Left lung (tissue), 10 donors: ENCODE results near the gene CIAO3. TPM values are rescaled to one million over a fixed set of nuclear protein-coding genes. Genes with fewer than 3 reads are reported as not detected.

Experiments used
- ATAC-seq: fragments of 200-7000 bp; cut with Tn5 transposase; one replicate; pipeline ENCODE4 v1.9.1; 2020; ENCODE audit warnings: moderate library complexity
- DNase-seq, 4 donors: peaks; one replicate each; pipeline ENCODE4 v3.0.0-alpha.2; 2013 to 2020
- H3K27ac ChIP-seq, 2 donors: fragments of 200-600 bp; sonication (generic) in 1 of 2; one replicate each; pipeline versions ENCODE4 v1.5.0 to v1.8.0; 2020 to 2021
- H3K27me3 ChIP-seq, 2 donors: fragments of 200-600 bp; sonication (generic) in 1 of 2; one replicate each; pipeline versions ENCODE4 v1.5.0 to v1.8.0; 2020 to 2021
- H3K36me3 ChIP-seq, 2 donors: fragments of 200-600 bp; sonication (generic) in 1 of 2; one replicate each; pipeline versions ENCODE4 v1.5.0 to v1.8.0; 2020 to 2021
- H3K4me1 ChIP-seq, 2 donors: fragments of 200-600 bp; one replicate each; pipeline ENCODE4 v1.8.0; 2021
- H3K4me3 ChIP-seq, 2 donors: fragments of 200-600 bp; sonication (generic) in 1 of 2; one replicate each; pipeline versions ENCODE4 v1.5.0 to v1.8.0; 2020 to 2021; ENCODE audit warnings: mild to moderate bottlenecking in 1 of 2
- H3K9me3 ChIP-seq, 2 donors: fragments of 200-600 bp; sonication (generic) in 1 of 2; one replicate each; pipeline versions ENCODE4 v1.5.0 to v1.8.0; 2020 to 2021
- intact Hi-C, 2 donors: fragments of 100-400 bp; cut with DNase I; formaldehyde crosslinking; loops; one replicate each; pipeline versions ENCODE4 v1.11.2 to v1.14.2; 2022
- polyA plus RNA-seq, 6 donors: library from polyadenylated mRNA; unstranded; fragments of 120-200 nt; gene quantifications; one replicate each; pipeline ENCODE4 v1.2.1, GENCODE V29; 2013; ENCODE audit not compliant: insufficient read length in 6 of 6
- total RNA-seq, 2 donors: library from RNA; stranded (reverse); fragmentation: NEBNext Ultra II Directional; extraction: Animal tissue kit (Norgen Biotek cat#: 25700); gene quantifications; one replicate each; pipeline ENCODE4 v1.2.1, GENCODE V29; 2021
- TF ChIP-seq, protein P1 (sequence below), 2 donors: fragments of 200-600 bp; sonication (generic) in 1 of 2; IDR thresholded peaks; one replicate each; pipeline versions ENCODE4 v1.5.0 to v1.8.0; 2021; ENCODE audit warnings: antibody characterized with exemption in 2 of 2
- donor health status: DM: no; HTN: yes; CAD: no.
- donor health status: DM: no; HTN: no; CAD: no.

The CIAO3 gene
- total and polyA plus RNA-seq, 8 donors: 17.2 to 28.2 (median 21.2) TPM

- Histone ChIP-seq H3K4me3 (no peak overlapping the region), H3K36me3 (no peaks in the 10 kb centered on the region), H3K9me3 (no peaks in the 10 kb centered on the region), H3K4me1 (no peaks in the 10 kb centered on the region), H3K27ac (no peak overlapping the region), H3K27me3 (peaks cover 0 to 39% of the 10 kb centered on the region in 2 donors)
- DNase-seq: no peak
- TF ChIP-seq, protein P1, sequence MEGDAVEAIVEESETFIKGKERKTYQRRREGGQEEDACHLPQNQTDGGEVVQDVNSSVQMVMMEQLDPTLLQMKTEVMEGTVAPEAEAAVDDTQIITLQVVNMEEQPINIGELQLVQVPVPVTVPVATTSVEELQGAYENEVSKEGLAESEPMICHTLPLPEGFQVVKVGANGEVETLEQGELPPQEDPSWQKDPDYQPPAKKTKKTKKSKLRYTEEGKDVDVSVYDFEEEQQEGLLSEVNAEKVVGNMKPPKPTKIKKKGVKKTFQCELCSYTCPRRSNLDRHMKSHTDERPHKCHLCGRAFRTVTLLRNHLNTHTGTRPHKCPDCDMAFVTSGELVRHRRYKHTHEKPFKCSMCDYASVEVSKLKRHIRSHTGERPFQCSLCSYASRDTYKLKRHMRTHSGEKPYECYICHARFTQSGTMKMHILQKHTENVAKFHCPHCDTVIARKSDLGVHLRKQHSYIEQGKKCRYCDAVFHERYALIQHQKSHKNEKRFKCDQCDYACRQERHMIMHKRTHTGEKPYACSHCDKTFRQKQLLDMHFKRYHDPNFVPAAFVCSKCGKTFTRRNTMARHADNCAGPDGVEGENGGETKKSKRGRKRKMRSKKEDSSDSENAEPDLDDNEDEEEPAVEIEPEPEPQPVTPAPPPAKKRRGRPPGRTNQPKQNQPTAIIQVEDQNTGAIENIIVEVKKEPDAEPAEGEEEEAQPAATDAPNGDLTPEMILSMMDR (IDR thresholded peaks at IDR 0.05): no peak
- intact Hi-C loops: no loop called here
- no peak for ATAC-seq
Observed at GRCh38 chr16:764184-764750, 23.5 kb upstream of the CIAO3 start.

DNA sequence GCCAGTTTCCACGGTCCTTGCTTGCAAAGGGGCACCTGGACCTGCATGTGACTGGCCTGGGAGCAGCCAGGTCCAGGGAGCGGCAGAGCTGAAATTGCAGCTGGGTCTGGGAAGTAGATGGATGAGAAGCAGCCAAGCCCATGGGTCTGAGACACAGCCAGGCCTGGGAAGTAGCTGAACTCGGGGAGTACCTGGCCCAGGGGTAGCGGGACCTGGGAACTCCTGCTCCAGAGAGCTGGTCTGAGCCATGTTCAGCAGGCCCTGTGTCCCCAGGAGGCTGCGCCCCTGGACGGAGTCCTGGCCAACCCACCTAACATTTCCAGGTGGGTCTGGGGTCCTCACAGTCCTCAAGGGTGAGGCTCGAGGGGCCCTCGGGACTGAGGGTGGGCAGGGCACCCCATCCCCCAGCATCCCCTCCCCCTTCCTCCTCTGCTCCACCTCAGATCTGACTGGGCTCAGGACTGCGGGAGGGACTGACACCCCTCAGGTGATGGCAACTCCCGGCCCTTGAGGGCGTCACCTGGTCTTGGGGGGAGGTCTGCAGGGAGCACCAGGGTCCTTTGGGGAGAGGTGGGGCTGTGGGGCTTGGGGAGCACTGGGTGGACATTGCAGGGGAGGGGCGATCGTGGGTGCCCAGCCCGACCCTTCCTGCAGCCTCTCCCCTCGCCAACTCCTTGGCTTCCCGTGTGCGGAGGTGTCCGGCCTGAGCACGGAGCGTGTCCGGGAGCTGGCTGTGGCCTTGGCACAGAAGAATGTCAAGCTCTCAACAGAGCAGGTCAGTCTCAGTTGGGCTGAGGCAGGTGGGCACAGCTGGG, 22.8 kb upstream of the CIAO3 start:
- ATAC-seq (no peak), DNase-seq (no peak)
- Histone ChIP-seq H3K4me1 (no peaks in the 10 kb centered on the region), H3K4me3 (no peak overlapping the region), H3K36me3 (no peaks in the 10 kb centered on the region), H3K27me3 (peaks cover 0 to 38% of the 10 kb centered on the region in 2 donors), H3K9me3 (no peaks in the 10 kb centered on the region), H3K27ac (no peak overlapping the region)
- intact Hi-C loops: no loop called here
- TF ChIP-seq, protein P1 (IDR thresholded peaks at IDR 0.05): no peak

GRCh38 chr16:762595-763268, 21.9 kb upstream of the CIAO3 start:
- ATAC-seq (no peak), DNase-seq (no peak)
- Histone ChIP-seq H3K27me3 (peaks cover 0 to 38% of the 10 kb centered on the region in 2 donors), H3K9me3 (no peaks in the 10 kb centered on the region), H3K4me3 (no peak overlapping the region), H3K36me3 (no peaks in the 10 kb centered on the region), H3K4me1 (no peaks in the 10 kb centered on the region), H3K27ac (no peak overlapping the region)
- TF ChIP-seq, protein P1 (IDR thresholded peaks at IDR 0.05): no peak
- intact Hi-C loops: no loop called here

DNA sequence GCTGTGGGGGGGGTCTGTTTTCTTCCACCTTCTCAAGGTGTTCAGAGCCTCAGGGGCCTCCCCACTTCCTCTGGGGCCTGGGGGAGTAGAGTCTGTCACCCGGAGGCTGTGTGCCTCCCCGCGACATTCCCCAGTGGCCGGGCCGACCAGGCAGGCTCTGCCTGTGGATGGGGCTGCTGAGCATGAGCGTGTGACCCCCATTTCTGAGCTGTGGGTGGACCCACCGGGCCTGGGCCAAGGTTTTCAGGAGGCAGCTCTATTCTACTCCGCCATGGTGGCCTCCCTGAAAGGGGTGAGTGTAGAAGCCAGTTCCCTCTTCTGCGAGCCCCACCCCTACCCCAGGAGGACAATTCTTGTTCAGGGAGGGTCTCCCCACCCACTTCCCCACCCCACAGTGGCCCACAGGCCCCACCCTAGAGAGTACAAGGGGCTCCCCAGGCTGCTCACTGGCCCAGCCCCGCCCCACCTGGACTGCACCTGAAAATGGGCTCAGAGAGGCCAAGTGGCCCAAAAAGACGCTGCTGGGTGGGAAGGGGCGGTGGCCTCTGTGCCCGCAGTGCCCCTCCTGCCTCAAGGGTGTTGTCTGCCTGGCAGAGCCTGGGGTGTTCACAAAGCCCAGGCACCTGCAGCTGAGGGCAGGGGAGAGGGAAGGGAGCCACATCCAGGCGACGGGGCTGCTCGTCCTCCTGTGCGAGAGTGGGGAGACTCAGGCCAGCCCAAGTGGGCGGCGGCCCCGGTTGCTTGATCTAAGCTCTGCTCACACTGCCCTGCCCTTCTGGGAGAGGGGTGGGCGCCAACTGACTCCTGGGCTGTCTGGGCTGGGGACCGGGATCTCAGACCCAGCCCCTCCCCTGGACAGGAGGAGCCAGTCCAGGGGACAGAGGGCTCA, 21.1 kb upstream of the CIAO3 start:
- ATAC-seq (peak; percentile 27), DNase-seq (peak in 2 of 4 donors; percentile 32 to 79)
- Histone ChIP-seq H3K4me3 (peak overlapping the region; percentile 13 to 20), H3K27ac (no peak overlapping the region), H3K9me3 (no peaks in the 10 kb centered on the region), H3K27me3 (peaks cover 0 to 38% of the 10 kb centered on the region in 2 donors), H3K4me1 (no peaks in the 10 kb centered on the region), H3K36me3 (no peaks in the 10 kb centered on the region)
- intact Hi-C loops: no loop called here
- TF ChIP-seq, protein P1 (IDR thresholded peaks at IDR 0.05): no peak
